Stomach (tissue), 4 donors: Measurements from ENCODE around the gene ADAM12.

Source experiments
- CTCF ChIP-seq, 7 experiments: fragments of 450-650 bp in 4 of 7; fragments of 200-600 bp in 3 of 7; sonication (generic) in 3 of 7; IDR thresholded peaks; one replicate each; pipeline ENCODE4 v1.5.1; 2016 to 2019; ENCODE audit warnings: antibody characterized with exemption in 7 of 7, control low read depth in 2 of 7, mild to moderate bottlenecking in 1 of 7
- EP300 ChIP-seq: sonication (generic); formaldehyde crosslinking; IDR thresholded peaks from one replicate; pipeline ENCODE4 v1.6.1; 2017; ENCODE audit warnings: antibody characterized with exemption
- POLR2A ChIP-seq, 4 donors: fragments of 450-650 bp; IDR thresholded peaks; one replicate each; pipeline ENCODE4 v1.6.1; 2016; ENCODE audit warnings: antibody characterized with exemption in 4 of 4, control low read depth in 2 of 4, mild to moderate bottlenecking in 1 of 4, moderate library complexity in 1 of 4
- POLR2AphosphoS5 ChIP-seq, 3 donors: sonication (generic); formaldehyde crosslinking; IDR thresholded peaks; one replicate each; pipeline ENCODE4 v1.6.1; 2016; ENCODE audit warnings: antibody characterized with exemption in 3 of 3

GRCh38 chr10:126215746-126216631 lies 172.3 kb downstream of the ADAM12 start:
- TF ChIP-seq POLR2A (IDR thresholded peaks at IDR 0.05) (no peak), CTCF (IDR thresholded peaks at IDR 0.05) (no peak), EP300 (no peak), POLR2AphosphoS5 (IDR thresholded peaks at IDR 0.05) (no peak)
